BE2C (cell line): Measurements from ENCODE around the gene PDLIM7.

Experiments used
- DNase-seq: peaks from one replicate; pipeline ENCODE4 v3.0.0-alpha.2; 2020
- H3K27me3 ChIP-seq: fragments of 250-450 bp; sonication (Bioruptor Pico); 2 replicates; pipeline ENCODE4 v1.5.1; 2020; ENCODE audit warnings: mild to moderate bottlenecking
- H3K36me3 ChIP-seq: fragments of 250-450 bp; sonication (Bioruptor Pico); 2 replicates; pipeline ENCODE4 v1.5.1; 2020; ENCODE audit warnings: mild to moderate bottlenecking
- H3K4me1 ChIP-seq: fragments of 250-450 bp; sonication (Bioruptor Pico); 2 replicates; pipeline ENCODE4 v1.5.1; 2020
- H3K4me3 ChIP-seq: 2 replicates; pipeline ENCODE4 v1.5.1; 2011; ENCODE audit warnings: low read depth, low read length
- H3K9me3 ChIP-seq: fragments of 250-450 bp; sonication (Bioruptor Pico); 2 replicates; pipeline ENCODE4 v1.5.1; 2020
- TF ChIP-seq, protein P1 (sequence below): IDR thresholded peaks from 2 replicates; pipeline ENCODE4 v1.5.1; 2012; ENCODE audit warnings: mild to moderate bottlenecking, low read depth, low read length

Gene PDLIM7

DNA sequence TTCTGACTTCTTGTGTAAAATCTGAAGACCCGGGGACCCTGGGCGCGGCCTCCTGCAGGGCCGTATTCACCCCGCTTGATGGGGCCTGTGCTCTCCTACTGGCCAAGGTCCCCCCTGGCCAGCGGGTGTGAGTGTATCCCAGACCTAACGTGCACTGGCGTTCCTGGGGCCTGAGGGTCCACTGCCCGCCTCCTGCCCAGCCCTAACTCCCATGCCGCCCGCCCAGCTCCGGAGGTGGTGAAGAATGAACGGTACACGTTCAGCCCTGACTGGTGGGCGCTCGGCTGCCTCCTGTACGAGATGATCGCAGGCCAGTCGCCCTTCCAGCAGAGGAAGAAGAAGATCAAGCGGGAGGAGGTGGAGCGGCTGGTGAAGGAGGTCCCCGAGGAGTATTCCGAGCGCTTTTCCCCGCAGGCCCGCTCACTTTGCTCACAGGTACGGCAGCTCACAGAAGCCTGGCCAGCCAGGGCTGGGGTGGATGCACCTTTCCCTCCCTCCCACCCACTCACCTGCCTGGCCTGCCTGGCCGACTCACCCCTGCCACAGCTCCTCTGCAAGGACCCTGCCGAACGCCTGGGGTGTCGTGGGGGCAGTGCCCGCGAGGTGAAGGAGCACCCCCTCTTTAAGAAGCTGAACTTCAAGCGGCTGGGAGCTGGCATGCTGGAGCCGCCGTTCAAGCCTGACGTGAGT lies 61.4 kb downstream of the PDLIM7 start:
- DNase-seq: no peak
- H3K36me3 ChIP-seq: peaks cover 64% of the 10 kb centered on the region
- H3K4me1 ChIP-seq: peaks cover 15% of the 10 kb centered on the region
- TF ChIP-seq, protein P1, sequence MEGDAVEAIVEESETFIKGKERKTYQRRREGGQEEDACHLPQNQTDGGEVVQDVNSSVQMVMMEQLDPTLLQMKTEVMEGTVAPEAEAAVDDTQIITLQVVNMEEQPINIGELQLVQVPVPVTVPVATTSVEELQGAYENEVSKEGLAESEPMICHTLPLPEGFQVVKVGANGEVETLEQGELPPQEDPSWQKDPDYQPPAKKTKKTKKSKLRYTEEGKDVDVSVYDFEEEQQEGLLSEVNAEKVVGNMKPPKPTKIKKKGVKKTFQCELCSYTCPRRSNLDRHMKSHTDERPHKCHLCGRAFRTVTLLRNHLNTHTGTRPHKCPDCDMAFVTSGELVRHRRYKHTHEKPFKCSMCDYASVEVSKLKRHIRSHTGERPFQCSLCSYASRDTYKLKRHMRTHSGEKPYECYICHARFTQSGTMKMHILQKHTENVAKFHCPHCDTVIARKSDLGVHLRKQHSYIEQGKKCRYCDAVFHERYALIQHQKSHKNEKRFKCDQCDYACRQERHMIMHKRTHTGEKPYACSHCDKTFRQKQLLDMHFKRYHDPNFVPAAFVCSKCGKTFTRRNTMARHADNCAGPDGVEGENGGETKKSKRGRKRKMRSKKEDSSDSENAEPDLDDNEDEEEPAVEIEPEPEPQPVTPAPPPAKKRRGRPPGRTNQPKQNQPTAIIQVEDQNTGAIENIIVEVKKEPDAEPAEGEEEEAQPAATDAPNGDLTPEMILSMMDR: no peak
- H3K27me3 ChIP-seq: no peaks in the 10 kb centered on the region
- no peaks in the 10 kb centered on the region for H3K9me3 ChIP-seq
- no peak overlapping the region for H3K4me3 ChIP-seq

GRCh38 chr5:177434942-177435738 lies 62.3 kb downstream of the PDLIM7 start:
- no peaks in the 10 kb centered on the region for H3K27me3 ChIP-seq
- no peak for DNase-seq
- H3K36me3 ChIP-seq: peaks cover 63% of the 10 kb centered on the region
- H3K4me1 ChIP-seq: peaks cover 13% of the 10 kb centered on the region
- no peak overlapping the region for H3K4me3 ChIP-seq
- TF ChIP-seq, protein P1: no peak
- no peaks in the 10 kb centered on the region for H3K9me3 ChIP-seq

GRCh38 chr5:177434437-177434836 lies 63.0 kb downstream of the PDLIM7 start:
- peaks cover 61% of the 10 kb centered on the region for H3K36me3 ChIP-seq
- H3K4me1 ChIP-seq: peaks cover 14% of the 10 kb centered on the region
- no peak for DNase-seq
- H3K9me3 ChIP-seq: no peaks in the 10 kb centered on the region
- no peaks in the 10 kb centered on the region for H3K27me3 ChIP-seq
- no peak overlapping the region for H3K4me3 ChIP-seq
- TF ChIP-seq, protein P1: no peak

- H3K27me3 ChIP-seq: no peaks in the 10 kb centered on the region
- no peak for DNase-seq
- peaks cover 56% of the 10 kb centered on the region for H3K36me3 ChIP-seq
- no peak overlapping the region for H3K4me3 ChIP-seq
- TF ChIP-seq, protein P1: no peak
- no peaks in the 10 kb centered on the region for H3K9me3 ChIP-seq
- H3K4me1 ChIP-seq: peaks cover 15% of the 10 kb centered on the region
These were observed 63.7 kb downstream of the PDLIM7 start for GRCh38 chr5:177433658-177434217.
